Natural killer cell (primary cell): ENCODE measurements around the gene PKIG. TPM values are rescaled to one million over a fixed set of nuclear protein-coding genes. Genes with fewer than 3 reads are reported as not detected.
"Not testable (repeated sequence)": the region's sequence is repeated elsewhere in the genome, so short reads cannot be mapped to it uniquely, and the experiment has no call there.

ENCODE experiments used
- ATAC-seq, 3 donors: fragments of 150-1000 bp in 2 of 3; fragments of 200-7000 bp in 1 of 3; cut with Tn5 transposase; 1 replicate in 1 of 3; 2 replicates in 2 of 3; pipeline ENCODE4 v1.10.0; 2021; ENCODE audit warnings: mild to moderate bottlenecking in 2 of 3, moderate library complexity in 2 of 3
- DNase-seq, 2 donors: peaks; one replicate each; pipeline versions ENCODE4 v3.0.0 to v3.0.0-alpha.2; 2013 to 2021; ENCODE audit warnings: mixed read lengths in 1 of 2
- H3K27ac ChIP-seq: one replicate; pipeline ENCODE4 v1.5.1; 2013; ENCODE audit warnings: mild to moderate bottlenecking, low read length
- H3K27me3 ChIP-seq: one replicate; pipeline ENCODE4 v1.6.1; 2013; ENCODE audit warnings: low read length; ENCODE audit not compliant: control insufficient read depth, insufficient read depth
- H3K36me3 ChIP-seq: one replicate; pipeline ENCODE4 v1.6.1; 2013; ENCODE audit warnings: low read length; ENCODE audit not compliant: control insufficient read depth, insufficient read depth
- H3K4me1 ChIP-seq: one replicate; pipeline ENCODE4 v1.6.1; 2013; ENCODE audit warnings: low read length; ENCODE audit not compliant: control insufficient read depth, insufficient read depth
- H3K4me3 ChIP-seq: one replicate; pipeline ENCODE4 v1.5.1; 2013; ENCODE audit warnings: low read length
- H3K9me3 ChIP-seq: one replicate; pipeline ENCODE4 v1.6.1; 2013; ENCODE audit warnings: low read length; ENCODE audit not compliant: control insufficient read depth, insufficient read depth
- H3K27ac Mint-ChIP-seq, 2 donors: one replicate each; pipeline ENCODE4 v1.8.0; 2022; ENCODE audit warnings: mild to moderate bottlenecking in 2 of 2, mixed read lengths in 2 of 2, moderate library complexity in 1 of 2
- H3K27me3 Mint-ChIP-seq, 2 donors: one replicate each; pipeline ENCODE4 v1.8.0; 2022; ENCODE audit warnings: low read depth in 2 of 2, mixed read lengths in 2 of 2
- H3K36me3 Mint-ChIP-seq: one replicate; pipeline ENCODE4 v1.8.0; 2022; ENCODE audit warnings: mixed read lengths
- H3K4me1 Mint-ChIP-seq, 2 donors: one replicate each; pipeline ENCODE4 v1.8.0; 2022; ENCODE audit warnings: mixed read lengths in 2 of 2
- H3K4me3 Mint-ChIP-seq: one replicate; pipeline ENCODE4 v1.8.0; 2022; ENCODE audit warnings: mild to moderate bottlenecking, moderate library complexity, mixed read lengths
- H3K9me3 Mint-ChIP-seq, 2 donors: one replicate each; pipeline ENCODE4 v1.8.0; 2022; ENCODE audit warnings: mixed read lengths in 2 of 2
- WGBS: methylation state at CpG from one replicate; pipeline ENCODE4 v1.1.7; 2013; ENCODE audit warnings: missing lambda C conversion rate; ENCODE audit not compliant: insufficient coverage; 5-methylcytosine and 5-hydroxymethylcytosine counted together
- intact Hi-C: fragments of 100-400 bp; cut with micrococcal nuclease; formaldehyde crosslinking; loops from one replicate; pipeline ENCODE4 v1.14.2; 2022
- total RNA-seq, 4 donors: library from RNA; stranded (reverse); fragments of 120-200 nt in 1 of 4; gene quantifications; one replicate each; pipeline versions ENCODE4 v1.2.3 to v1.2.4, GENCODE V29; 2013 to 2022
- TF ChIP-seq, protein P1 (sequence below): fragments of 200-600 bp; IDR thresholded peaks from one replicate; pipeline ENCODE4 v1.8.0; 2022; ENCODE audit warnings: antibody characterized with exemption

PKIG gene
- total RNA-seq, 3 donors from 2014 or later (not counting 1 experiment from before 2014, with no cell fraction given): 0.82 to 1.5 (median 1.5) TPM

DNA sequence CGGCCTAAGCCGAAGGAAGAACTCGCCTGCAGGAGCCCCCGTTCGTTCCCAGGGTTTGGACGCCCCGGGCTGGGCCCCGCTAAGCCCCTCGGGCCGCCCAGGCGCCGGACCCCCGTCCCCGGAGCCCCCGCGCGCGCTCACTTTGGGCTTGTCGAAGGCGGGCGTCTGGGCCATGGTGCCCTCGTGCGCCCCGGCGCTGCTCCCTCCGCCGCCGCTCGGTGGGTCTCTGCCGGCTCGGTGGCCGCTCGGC, 69.0 kb downstream of the PKIG start:
- H3K4me3 Mint-ChIP-seq: peak overlapping the region; percentile 93
- TF ChIP-seq, protein P1, sequence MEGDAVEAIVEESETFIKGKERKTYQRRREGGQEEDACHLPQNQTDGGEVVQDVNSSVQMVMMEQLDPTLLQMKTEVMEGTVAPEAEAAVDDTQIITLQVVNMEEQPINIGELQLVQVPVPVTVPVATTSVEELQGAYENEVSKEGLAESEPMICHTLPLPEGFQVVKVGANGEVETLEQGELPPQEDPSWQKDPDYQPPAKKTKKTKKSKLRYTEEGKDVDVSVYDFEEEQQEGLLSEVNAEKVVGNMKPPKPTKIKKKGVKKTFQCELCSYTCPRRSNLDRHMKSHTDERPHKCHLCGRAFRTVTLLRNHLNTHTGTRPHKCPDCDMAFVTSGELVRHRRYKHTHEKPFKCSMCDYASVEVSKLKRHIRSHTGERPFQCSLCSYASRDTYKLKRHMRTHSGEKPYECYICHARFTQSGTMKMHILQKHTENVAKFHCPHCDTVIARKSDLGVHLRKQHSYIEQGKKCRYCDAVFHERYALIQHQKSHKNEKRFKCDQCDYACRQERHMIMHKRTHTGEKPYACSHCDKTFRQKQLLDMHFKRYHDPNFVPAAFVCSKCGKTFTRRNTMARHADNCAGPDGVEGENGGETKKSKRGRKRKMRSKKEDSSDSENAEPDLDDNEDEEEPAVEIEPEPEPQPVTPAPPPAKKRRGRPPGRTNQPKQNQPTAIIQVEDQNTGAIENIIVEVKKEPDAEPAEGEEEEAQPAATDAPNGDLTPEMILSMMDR: no peak
- no peaks in the 10 kb centered on the region for H3K9me3 Mint-ChIP-seq
- H3K27me3 ChIP-seq: no peaks in the 10 kb centered on the region
- H3K27me3 Mint-ChIP-seq: no peaks in the 10 kb centered on the region
- peak overlapping the region; percentile 64 for H3K4me3 ChIP-seq
- ATAC-seq (no peak), DNase-seq (no peak)
- H3K27ac Mint-ChIP-seq: peak overlapping the region; percentile 85 to 89
- no peaks in the 10 kb centered on the region for H3K9me3 ChIP-seq
- peaks cover 58% of the 10 kb centered on the region for H3K4me1 ChIP-seq
- WGBS: under 1% methylated on average over 33 of the region's 33 CpGs
- H3K27ac ChIP-seq: peak overlapping the region; percentile 71
- peaks cover 49 to 53% of the 10 kb centered on the region in 2 donors for H3K4me1 Mint-ChIP-seq
- intact Hi-C loops: loop anchor here (1.0 kb wide), 1 partner anchor 8 kb away; no protein-coding TSS in a partner anchor
- no peaks in the 10 kb centered on the region for H3K36me3 Mint-ChIP-seq
- H3K36me3 ChIP-seq: no peaks in the 10 kb centered on the region

DNA sequence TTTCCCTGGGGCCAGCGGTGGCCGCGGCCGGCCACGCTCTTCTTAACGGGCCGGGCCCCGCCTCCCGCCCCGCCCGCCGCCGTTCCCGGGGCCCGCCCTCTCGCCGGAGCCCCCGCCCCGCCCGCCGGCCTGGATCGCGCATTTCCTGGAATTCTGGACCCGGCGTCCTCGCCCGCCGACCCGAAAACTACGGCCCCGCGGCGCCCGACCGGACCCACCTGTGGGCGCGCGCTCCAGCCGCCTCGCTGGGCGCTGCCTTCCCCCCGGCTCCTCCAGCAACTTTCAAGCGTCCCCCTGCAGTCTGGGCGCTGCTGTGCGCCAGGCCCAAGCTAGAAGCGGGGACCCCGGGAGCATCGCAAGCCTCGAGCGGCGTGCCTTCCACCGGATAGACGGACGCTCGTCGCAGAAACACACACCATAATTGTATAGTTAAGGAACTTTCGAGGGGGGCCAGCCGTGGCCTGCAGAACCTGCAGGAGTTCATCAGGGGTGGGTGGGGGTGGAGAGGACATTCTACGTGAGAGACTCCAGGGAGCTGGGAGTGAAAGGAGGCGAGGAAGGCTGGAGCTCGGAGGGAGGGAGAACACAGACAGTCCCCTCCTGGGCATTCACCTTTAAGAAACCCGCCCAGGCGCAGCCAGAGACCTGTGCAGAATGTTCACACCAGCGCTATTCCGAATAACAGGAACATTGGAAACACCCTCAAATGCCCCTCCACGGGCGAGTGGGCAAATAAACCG, 69.5 kb downstream of the PKIG start, which contains the start of gene ADA:
Gene ADA (minus strand): TSS at position 16 of the 740 bp plus-strand sequence. CDS start 92 bp downstream, outside the sequence.
- H3K27ac Mint-ChIP-seq: peak within 1 kb of the TSS; percentile 85 to 89
- TF ChIP-seq, protein P1: no peak
- no peaks in the 10 kb centered on the region for H3K27me3 ChIP-seq
- no peaks in the 10 kb centered on the region for H3K36me3 Mint-ChIP-seq
- under 1% methylated on average over 68 of the region's 68 CpGs for WGBS
- DNase-seq (peak; percentile 40 to 70), ATAC-seq (peak; percentile 43 to 61 (median 55))
- peak within 1 kb of the TSS; percentile 71 for H3K27ac ChIP-seq
- H3K4me3 Mint-ChIP-seq: peak within 1 kb of the TSS; percentile 93
- no peaks in the 10 kb centered on the region for H3K9me3 ChIP-seq
- H3K9me3 Mint-ChIP-seq: no peaks in the 10 kb centered on the region
- intact Hi-C loops: loop anchor here (1.0 to 2.0 kb wide), 2 partner anchors 9 to 41 kb away; no protein-coding TSS in a partner anchor
- H3K36me3 ChIP-seq: no peaks in the 10 kb centered on the region
- H3K27me3 Mint-ChIP-seq: no peaks in the 10 kb centered on the region
- peak within 1 kb of the TSS; percentile 64 for H3K4me3 ChIP-seq
- peaks cover 44 to 48% of the 10 kb centered on the region in 2 donors for H3K4me1 Mint-ChIP-seq
- peaks cover 53% of the 10 kb centered on the region for H3K4me1 ChIP-seq

DNA sequence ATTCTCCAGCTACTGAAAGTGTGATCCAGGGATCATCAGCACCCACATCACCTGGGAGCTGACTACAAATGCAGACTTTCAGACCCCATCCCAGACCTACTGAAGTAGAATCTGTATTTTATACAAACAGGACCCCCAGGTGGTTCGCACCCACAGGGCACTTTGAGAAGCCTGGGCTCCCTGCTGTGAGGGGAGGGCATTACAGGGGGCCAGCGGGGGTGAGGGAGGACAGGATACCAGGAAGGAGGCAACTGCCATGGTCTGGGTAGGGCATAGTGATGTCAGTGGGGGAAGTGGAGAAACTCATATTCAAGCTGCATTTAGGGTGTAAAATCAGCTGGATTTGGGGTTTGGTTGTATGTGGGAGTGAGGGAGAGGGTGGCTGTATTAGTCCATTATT, 71.2 kb downstream of the PKIG start:
- intact Hi-C loops: loop anchor here (2.0 kb wide), 1 partner anchor 43 kb away; no protein-coding TSS in a partner anchor
- H3K4me3 Mint-ChIP-seq: peak overlapping the region; percentile 70
- H3K9me3 Mint-ChIP-seq: no peaks in the 10 kb centered on the region
- H3K4me3 ChIP-seq: no peak overlapping the region
- no peak overlapping the region for H3K27ac ChIP-seq
- no peaks in the 10 kb centered on the region for H3K36me3 Mint-ChIP-seq
- 86% methylated on average over 2 of the region's 2 CpGs for WGBS
- TF ChIP-seq, protein P1: no peak
- no peak for ATAC-seq
- H3K27ac Mint-ChIP-seq: peak overlapping the region; percentile 59 to 80
- H3K27me3 Mint-ChIP-seq: no peaks in the 10 kb centered on the region
- H3K4me1 ChIP-seq: peaks cover 36% of the 10 kb centered on the region
- H3K9me3 ChIP-seq: no peaks in the 10 kb centered on the region
- no peak for DNase-seq
- H3K36me3 ChIP-seq: no peaks in the 10 kb centered on the region
- H3K27me3 ChIP-seq: no peaks in the 10 kb centered on the region
- H3K4me1 Mint-ChIP-seq: peaks cover 35 to 38% of the 10 kb centered on the region in 2 donors

DNA sequence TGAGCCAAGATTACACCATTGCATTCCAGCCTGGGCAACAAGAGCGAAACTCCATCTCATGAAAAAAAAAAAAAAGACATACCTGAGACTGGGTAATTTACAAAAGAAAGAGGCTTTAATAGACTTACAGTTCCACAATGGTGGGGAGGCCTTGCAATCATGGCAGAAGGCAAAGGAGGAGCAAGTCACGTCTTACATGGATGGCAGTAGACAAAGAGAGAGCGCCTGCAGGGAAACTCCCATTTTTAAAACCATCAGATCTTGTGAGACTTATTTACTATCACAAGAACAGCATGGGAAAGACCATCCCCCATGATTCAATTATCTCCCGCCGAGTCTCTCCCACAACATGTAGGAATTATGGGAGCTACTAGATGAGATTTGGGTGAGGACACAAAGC, 71.8 kb downstream of the PKIG start:
- H3K27me3 Mint-ChIP-seq, H3K36me3 Mint-ChIP-seq, DNase-seq, H3K4me3 Mint-ChIP-seq, H3K9me3 Mint-ChIP-seq, H3K4me3 ChIP-seq, H3K27ac ChIP-seq, intact Hi-C loops, H3K9me3 ChIP-seq, H3K27me3 ChIP-seq, ATAC-seq, H3K36me3 ChIP-seq: not testable (repeated sequence)
- 95% methylated on average over 5 of the region's 5 CpGs for WGBS
- peaks cover 30% of the 10 kb centered on the region for H3K4me1 ChIP-seq
- Mint-ChIP-seq H3K27ac (peak overlapping the region; percentile 59 to 80), H3K4me1 (peaks cover 29 to 31% of the 10 kb centered on the region in 2 donors)
